ENCODE data around the gene TBX5.

The TBX5 gene

DNA sequence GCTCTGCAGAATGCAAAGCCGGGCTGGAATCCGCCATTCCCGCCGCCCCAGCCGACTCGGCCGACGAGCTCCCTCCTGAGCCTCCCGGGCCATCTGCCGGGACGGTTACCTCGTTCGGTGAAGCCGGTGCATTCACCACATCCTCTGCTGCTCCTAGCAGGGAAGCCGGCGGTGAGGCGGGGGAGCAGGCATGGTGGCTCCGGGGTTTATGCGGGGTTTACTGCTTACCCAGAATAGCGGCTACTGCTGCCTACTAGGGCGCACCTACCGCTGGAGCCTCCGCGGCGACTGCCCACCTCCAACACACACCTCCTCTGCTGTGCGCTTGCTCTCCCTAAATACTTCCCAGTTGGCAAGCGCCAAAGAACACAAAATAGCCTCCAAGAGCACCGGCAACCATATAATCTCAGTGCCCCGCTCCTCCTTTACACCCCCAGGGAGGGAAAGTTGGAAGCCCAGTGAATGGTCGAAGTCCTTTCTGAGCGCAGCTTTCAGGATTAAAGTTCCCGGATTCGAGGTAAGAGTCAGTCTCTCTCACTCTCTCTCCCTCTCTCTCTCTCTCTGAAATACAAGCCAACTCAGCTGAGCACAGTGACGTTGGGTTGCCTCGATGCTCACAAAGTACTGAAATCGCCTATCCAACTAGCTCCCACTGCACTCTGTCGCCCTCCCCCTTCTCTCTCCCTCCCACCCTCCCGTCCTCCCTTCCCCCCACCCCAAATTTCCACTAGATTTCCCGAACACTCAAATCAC lies at the start of gene TBX5:
TBX5 (minus strand) TSS at position 626 of the 753 bp plus-strand sequence. CDS start 2,246 bp downstream, outside the sequence.
- DNase-seq: no peak

DNA sequence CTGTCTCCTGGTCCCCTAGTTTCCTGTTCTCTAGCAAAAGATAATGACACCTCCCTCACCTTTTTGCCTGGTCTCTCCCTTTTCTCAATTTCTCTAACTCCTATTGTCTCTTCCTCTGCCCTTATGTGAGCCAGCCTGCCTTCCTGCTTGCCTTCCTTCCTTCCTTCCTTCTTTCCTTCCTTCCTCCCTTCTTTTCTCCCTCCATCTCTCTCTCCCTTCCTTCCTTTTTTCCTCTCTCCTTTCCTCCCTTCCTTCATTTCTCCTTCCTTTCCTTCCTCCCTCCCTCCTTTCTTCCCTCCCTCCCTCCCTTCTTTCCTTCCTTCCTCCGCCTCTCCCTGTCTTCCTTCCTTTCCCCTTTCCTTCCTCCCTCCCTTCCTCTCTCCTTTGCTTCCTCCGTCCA lies 45.7 kb upstream of the TBX5 start:
- no peak for DNase-seq

DNA sequence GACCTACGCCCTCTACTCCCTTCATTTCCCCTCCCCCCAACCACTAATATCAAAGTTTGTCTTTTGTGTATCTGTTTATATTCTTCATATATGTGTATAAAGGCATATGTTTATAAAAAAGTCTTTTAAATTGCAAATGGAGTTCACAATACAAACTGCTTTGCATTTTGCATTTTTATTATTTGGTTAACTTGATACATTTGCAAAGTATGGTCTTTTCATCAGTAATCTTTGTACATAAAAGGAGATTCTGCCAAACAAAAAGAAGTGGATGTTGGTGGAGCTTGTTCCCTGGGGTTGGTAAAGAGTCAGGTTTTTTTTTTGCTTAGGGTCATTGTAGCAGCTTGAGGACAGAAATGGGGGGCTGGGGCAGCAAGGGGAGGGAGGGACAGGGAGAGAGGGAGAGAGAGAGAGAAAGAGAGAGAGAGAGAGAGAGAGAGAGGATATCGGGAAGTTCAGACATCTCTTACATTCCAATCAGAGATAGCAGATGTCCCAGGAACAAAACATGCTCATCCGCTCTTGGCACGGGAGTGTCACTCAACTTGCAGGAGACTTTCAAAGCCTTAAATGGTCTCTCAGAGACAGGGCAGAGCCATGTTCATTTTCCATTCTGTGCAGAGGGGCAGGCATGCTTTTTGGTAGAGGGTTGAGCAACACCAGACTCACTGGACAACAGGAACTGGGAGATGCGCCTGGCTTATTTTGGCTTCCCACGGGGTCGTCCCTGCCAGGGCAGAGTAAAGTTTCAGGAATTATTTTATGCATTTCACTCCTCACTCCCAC lies 44.8 kb upstream of the TBX5 start:
- no peak for DNase-seq

GRCh38 chr12:114450019-114450418 lies 44.1 kb upstream of the TBX5 start:
- no peak for DNase-seq

- no peak for DNase-seq
Measured at GRCh38 chr12:114448618-114448933, 42.6 kb upstream of the TBX5 start.

- DNase-seq: no peak
Measured at GRCh38 chr12:114447799-114448617, 42.1 kb upstream of the TBX5 start.

DNA sequence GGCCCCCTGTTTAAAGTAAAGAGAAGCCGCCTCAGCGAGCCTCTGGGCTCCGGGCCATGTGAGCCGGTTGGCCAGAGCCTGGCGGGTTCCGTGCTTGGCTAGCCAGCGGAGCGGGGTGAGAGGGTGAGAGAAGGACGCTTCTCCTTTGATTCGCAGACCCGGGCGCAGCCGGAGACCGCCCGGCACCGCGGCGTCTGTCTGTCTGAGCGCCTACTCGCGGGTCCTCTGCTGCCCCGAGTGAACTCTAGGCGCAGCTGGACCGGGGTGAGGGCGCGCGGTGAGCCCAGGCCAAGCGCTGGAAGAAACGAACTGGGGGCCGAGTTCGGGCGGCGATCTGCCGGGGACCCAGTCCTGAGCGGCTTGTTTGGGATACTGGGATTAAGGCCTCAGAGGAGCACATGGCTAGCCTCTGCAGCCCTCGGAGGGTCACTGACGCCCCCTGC lies 41.4 kb upstream of the TBX5 start:
- no peak for DNase-seq

DNA sequence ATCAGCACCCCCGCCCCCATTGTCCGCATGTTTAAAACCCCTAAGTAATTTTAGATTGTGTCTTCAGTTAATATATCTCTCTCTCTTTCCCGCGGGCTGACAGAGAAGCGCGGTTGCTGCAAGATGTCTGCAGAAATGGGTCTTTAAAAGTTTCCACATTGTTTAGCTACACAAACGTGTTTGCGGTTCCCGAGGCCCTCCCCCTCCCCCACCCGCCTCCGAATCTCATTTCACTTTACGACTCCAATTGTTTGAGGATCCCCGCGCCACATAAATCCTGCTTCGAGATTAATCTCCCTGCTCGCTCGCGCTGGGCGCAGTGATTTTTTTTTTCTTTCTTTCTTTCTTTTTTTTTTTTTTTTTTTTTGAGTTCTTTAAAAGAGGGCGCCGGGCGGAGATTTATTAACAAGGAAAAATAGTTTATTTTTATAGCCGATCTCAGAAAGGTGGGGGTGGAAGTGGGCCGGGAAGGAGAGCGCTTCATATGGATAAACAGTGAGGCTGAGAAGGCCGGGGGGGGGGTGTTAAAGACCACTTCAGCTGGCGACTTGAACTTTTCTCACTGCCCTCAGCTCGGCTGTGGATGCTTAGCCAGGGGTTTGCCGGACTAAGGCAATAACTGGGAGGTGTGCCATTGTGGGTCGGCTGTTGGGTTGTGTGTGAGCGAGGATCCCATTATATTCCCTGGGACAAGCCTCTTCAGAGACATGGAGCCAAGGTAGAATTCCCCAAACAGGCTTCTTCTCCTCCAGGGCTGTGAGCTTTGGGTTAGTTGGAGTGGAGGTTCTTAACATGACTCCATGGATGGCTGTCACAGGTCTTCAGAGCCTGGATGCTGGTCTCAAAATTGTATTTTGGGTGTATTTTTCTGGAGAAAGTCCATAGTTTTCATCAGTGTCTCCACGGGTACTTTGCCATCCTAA lies 39.7 kb upstream of the TBX5 start:
- no peak for DNase-seq

DNA sequence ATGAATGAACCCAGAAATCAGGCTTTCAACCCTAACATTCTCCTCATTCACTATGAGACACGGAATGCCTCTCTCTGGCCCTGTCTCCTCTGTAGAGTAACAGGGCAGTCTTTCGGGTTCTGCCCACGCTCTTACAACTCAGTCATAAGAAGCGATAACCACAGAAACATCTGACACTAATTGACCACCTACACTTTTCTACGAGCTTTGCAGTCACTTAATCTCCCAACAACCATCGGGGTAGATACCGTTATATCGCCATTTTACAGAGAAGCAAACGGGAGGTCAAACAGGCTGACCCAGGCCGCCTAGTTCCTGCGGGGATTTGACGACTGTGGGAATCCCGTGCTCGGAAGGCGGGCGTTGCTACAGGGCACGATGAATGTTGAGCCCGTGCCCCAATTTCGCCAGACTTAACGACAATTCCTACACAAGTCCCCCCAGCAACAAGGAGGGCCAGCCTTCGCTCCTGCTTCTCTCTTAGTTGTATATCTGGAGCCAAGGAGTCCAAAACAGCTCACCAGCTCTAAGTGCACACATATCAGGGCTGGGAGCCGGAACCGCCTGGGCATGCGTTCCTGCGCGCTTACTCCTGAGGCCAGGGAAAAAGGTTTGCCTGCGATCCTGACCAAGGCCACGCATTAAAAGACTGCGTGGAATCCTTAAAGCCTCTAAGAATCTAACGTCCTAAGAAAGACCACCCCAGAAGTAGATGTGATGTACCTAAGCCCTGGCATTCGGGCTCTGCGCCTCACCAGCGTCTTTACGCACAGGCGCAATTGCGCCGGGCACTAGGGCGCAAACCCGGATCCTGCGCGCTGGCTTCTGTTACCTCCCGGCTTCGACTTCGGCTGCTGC lies 38.7 kb upstream of the TBX5 start:
- DNase-seq: no peak

- no peak for DNase-seq
Measured at GRCh38 chr12:114443607-114444421, 37.9 kb upstream of the TBX5 start.

DNA sequence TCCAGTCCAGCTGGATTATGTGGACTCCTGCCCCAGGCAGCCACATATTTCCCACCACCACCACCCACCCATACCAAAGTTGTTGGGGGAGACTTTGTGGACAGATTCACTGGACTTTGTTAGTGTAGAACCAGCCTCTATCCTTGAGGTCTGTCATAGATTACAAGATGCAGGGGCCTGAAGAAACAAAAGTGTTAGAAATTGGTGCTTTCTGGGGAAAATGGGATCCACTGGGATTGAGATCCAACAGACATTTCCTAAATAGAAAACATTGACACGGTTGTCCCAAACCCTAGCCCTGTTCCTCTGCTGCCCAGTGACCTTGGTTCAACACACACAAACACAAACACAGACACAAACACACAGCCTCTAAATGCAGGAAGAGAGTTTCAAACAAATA lies 36.6 kb upstream of the TBX5 start:
- no peak for DNase-seq

DNA sequence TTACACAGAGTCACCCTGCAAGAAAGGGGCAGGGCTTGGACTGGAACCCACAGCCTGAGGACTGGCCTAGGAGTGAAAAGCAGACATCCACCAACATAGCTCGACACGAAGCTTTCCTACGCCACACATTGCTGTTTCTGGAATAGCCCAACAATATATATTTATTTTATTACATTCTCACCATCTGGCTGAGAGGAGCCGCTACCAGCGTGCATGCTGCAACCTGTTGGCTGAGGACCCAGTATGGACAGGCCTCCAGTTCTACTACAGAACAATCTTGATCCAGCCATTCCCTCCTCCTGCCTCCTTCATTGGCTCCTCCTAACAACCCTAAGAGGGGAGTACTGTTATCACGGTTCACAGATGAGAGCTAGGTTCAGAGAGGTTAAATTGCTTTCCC lies 35.6 kb upstream of the TBX5 start:
- no peak for DNase-seq

DNA sequence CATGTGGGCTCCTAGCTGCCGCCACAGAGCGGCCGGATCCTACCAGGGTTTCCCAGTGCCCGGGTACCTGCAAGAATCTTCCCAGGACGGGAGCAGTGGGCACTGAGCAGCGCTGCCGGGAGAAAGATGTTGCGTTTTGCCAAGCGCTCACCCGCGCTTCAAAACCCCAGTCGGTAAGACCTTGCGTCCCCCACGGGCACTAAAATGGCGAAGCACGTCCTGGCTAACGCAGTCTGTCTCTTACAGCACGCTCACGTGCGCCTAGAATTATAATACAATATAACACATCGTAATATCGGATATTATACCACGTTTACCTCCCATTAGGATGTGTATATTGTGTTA lies 35.1 kb upstream of the TBX5 start:
- no peak for DNase-seq

GRCh38 chr12:114440270-114441038 lies 34.5 kb upstream of the TBX5 start:
- no peak for DNase-seq

DNA sequence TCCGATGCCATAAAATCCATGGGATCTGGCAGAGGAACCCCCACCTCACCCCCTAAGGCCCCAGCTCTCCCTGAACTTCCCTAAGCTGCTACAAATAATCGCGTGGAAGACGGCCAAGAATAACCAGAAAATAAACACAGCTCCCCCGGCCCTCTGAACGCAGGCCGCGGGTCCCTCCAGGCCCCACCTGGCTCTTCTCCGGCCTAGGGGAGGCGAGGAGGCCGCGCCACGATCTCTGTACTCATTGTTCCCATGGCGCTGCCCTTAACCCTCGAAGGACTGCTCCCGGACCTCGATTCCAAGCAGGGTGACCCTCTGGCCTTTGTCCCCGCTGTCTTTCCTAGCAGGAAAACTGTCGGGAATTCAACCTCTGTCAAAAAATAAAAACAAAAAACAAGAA lies 33.9 kb upstream of the TBX5 start:
- no peak for DNase-seq

DNA sequence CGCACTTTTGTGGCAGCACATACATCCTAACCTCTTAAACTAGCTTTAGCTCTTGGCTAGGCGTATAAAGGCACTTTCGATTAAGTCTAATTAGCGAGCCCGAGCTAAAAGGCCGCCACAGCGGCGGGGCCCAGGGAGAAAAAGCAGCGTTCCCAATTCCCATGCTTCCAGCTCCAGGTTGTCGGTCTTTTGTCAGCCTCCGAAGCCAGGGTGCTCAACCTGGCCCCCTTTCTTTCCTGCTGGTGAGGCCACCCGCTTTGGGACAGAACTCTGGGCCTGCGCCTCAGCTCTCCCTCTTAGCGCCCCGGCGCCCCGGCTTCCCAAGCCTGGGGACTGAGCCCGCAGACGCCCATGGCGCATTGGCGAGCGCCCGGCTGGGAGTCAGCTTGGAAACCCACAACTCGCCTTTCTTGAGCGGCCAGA lies 33.3 kb upstream of the TBX5 start:
- DNase-seq: no peak

- no peak for DNase-seq
Measured at GRCh38 chr12:114438635-114439256, 32.8 kb upstream of the TBX5 start.

DNA sequence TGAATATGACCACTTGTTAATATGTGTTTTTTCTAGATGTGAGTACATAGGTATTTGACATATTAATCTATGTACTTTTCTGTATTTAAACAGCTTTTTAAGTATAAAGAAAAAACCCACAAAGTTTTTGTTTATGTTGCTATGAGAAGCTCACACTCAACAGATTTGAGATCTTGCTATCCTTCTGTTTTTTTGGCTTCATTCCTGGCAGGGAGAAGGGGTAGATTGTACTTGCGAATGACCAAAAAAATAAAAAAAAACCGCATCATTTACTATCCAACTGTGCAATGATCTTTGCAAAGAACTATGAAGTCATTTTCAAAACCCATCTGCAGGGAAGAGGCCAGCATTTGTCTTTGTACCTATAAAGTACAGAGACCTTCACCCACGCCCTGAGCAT lies 28.4 kb upstream of the TBX5 start:
- DNase-seq: no peak

DNA sequence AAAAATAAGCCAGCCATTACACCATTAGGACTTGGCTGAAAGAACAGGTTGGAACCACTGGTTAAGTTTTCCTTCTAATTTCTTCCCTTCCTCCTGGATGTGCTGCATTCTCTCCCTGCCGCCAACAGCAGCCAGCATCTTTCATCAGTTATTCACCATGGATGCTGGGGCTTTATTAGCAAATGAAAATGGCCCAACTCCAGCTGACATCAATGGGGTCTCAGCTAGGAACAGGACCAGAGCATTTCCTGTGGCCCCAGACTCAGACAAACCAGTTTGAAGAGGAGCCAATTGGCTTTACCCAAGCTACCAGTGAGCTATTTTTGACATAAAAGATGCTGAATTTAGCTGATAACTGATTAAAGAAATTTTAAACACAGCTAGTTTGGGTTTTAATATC lies 26.0 kb upstream of the TBX5 start:
- DNase-seq: no peak
